ENCODE measurements around the gene MLN. TPM values are rescaled to one million over a fixed set of nuclear protein-coding genes. Genes with fewer than 3 reads are reported as not detected.

The MLN gene
- total and polyA plus RNA-seq, 2 of the 4 experiments (the other 2 are of a cell fraction): not detected

- Histone ChIP-seq H3K4me2 (ENCODE audit: low read depth, low read length) (no peak overlapping the region), H4K8ac (ENCODE audit: low read depth in 2 of 2, low read length in 2 of 2) (no peak overlapping the region), H4K91ac (ENCODE audit: insufficient read depth, low read depth, low read length) (no peak overlapping the region), H3K9me3 (ENCODE audit: control insufficient read depth, insufficient read depth, low read length) (no peaks in the 10 kb centered on the region), H3K4ac (ENCODE audit: low read depth, low read length) (no peak overlapping the region), H3K27me3 (ENCODE audit: control insufficient read depth, insufficient read depth, low read length) (peaks cover 8% of the 10 kb centered on the region), H2BK120ac (ENCODE audit: low read depth, low read length) (no peak overlapping the region), H3K9ac (ENCODE audit: low read depth, low read length) (no peak overlapping the region), H3K4me3 (ENCODE audit: insufficient read depth, low read depth, low read length) (no peak overlapping the region), H3K23ac (ENCODE audit: low read depth, low read length) (no peak overlapping the region), H2AFZ (replicated peaks; ENCODE audit: low read length, poor library complexity) (no peak overlapping the region), H3K9me1 (ENCODE audit: insufficient read depth, low read length) (peaks cover 8% of the 10 kb centered on the region; the same call in 1 of the 2 replicates), H2BK5ac (ENCODE audit: low read depth, low read length, poor library complexity, severe bottlenecking) (no peak overlapping the region), H3K56ac (ENCODE audit: extremely low read depth, insufficient read depth, low read length) (no peak overlapping the region), H4K20me1 (ENCODE audit: insufficient read depth, low read length) (peaks cover 17% of the 10 kb centered on the region), H2AK5ac (ENCODE audit: low read depth, low read length) (no peak overlapping the region), H3K14ac (replicated peaks; ENCODE audit: low read depth, low read length) (no peak overlapping the region), H2BK20ac (ENCODE audit: low read depth, low read length) (no peak overlapping the region), H3K27ac (ENCODE audit: insufficient read depth, low read length) (no peak overlapping the region), H2AK9ac (replicated peaks; ENCODE audit: low read depth, low read length, poor library complexity) (no peak overlapping the region), H2BK15ac (ENCODE audit: low read depth, low read length) (no peak overlapping the region), H3K79me1 (ENCODE audit: low read depth in 1 of 2, low read length in 2 of 2) (peaks cover 15 to 32% of the 10 kb centered on the region in 2 experiments; a peak in 3 of 4 replicates), H4K5ac (ENCODE audit: low read depth, low read length) (no peak overlapping the region), H3K18ac (ENCODE audit: low read depth, low read length) (no peak overlapping the region), H3K36me3 (ENCODE audit: control insufficient read depth, insufficient read depth, low read length) (peaks cover 3% of the 10 kb centered on the region), H3K4me1 (ENCODE audit: control insufficient read depth, insufficient read depth, low read length) (peaks cover 11% of the 10 kb centered on the region)
- intact Hi-C loops (cut with micrococcal nuclease): no loop called here
- CTCF ChIA-PET: no interaction called here
- dilution Hi-C loops (cut with HindIII; ENCODE audit: low sequenced_read_pairs, unreplicated experiment): no loop called here
- BruUV-seq (replicated peaks): no TSS peak
- in situ Hi-C loops (cut with MboI; ENCODE audit: low sequenced_read_pairs): no loop called here
- ATAC-seq (ENCODE audit: low read depth): no peak
- TF ChIP-seq RAD21 (IDR thresholded peaks at IDR 0.05; ENCODE audit: low read length) (no peak), CHD1 (IDR thresholded peaks at IDR 0.05; ENCODE audit: low read depth, low read length) (no peak), NFE2L2 (IDR thresholded peaks at IDR 0.05; ENCODE audit: low read depth, low read length) (no peak), CEBPB (IDR thresholded peaks at IDR 0.05; ENCODE audit: low read depth, low read length) (no peak), FOS (IDR thresholded peaks at IDR 0.05; ENCODE audit: low read depth, low read length) (no peak), ELK1 (IDR thresholded peaks at IDR 0.05; ENCODE audit: borderline replicate concordance, low read depth, low read length) (no peak), RCOR1 (IDR thresholded peaks at IDR 0.05; ENCODE audit: insufficient replicate concordance, low read length) (no peak), MAZ (IDR thresholded peaks at IDR 0.05; ENCODE audit: borderline replicate concordance, low read depth, low read length) (no peak)
- POLR2A ChIA-PET (ENCODE audit: unreplicated experiment): no interaction called here
- DNase-seq: no peak
- no CpG with 5 or more reads among the region's 5 CpGs for WGBS, 2 experiments (ENCODE audit: extremely low coverage in 2 of 2, insufficient read length in 1 of 2)
Measured at GRCh38 chr6:33790910-33791309, 12.9 kb downstream of the MLN start.
